NCI-H2227 (cell line): Measurements from ENCODE around the gene ME1.
A peak's percentile ranks its signal among the peaks of the same experiment; 100 is the strongest.
"Not testable (repeated sequence)": the region's sequence is repeated elsewhere in the genome, so short reads cannot be mapped to it uniquely, and the experiment has no call there.

Source experiments
- DNase-seq: peaks from one replicate; lab custom pipeline; 2025; ENCODE audit not compliant: unreplicated experiment; lab: John Stamatoyannopoulos, UW

The ME1 gene

DNA sequence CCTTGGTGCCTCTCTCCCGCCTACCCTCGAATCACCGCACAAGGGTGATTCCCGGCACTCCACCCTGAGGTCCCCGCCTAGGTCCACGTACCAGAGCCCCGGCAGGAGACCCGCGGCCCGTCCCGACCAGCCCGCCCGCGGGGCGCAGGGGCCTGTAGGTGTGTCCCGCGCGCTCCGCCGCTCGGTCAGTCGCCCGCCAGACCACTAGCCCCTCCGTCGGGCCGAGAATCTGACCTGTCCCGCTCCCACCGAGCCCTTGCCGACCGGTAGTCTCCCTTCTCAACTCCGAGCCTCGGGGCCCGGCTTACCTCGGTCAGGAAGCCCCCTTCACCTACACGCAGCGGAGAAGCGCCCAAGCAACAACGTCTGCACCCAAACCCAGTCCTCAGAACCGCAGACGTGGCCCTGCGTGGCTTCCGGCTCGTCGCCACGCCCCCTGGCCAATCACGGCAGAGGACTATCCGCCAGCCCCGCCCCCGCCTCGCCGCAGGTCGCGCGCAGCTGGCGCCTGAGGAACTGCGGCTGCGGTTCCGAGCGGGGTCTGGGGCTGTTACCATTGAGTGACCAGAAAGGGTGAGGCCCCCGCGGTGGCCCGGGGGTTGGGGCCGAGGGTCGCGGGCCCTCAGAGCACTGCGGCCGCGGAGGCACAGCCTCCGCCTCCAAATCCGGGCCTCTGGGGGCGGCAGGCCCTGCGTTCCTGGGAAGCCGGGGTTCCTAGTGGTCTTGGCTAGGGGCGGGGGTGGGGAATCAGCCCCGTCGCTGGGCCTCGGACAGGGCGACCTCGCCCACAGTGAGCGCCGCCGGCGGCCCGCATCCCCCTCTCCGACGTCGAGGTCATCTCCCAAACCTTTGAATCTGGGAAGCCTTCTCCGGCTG lies 237.7 kb downstream of the ME1 start, which contains the start of the genes PGM3 and RWDD2A:
PGM3 (minus strand) TSS at position 395 of the 876 bp plus-strand sequence. CDS start 2,253 bp downstream, outside the sequence.
RWDD2A (plus strand) TSS at position 487 of the 876 bp plus-strand sequence. CDS start 1,095 bp downstream, outside the sequence.
- DNase-seq: peak; percentile 88

DNA sequence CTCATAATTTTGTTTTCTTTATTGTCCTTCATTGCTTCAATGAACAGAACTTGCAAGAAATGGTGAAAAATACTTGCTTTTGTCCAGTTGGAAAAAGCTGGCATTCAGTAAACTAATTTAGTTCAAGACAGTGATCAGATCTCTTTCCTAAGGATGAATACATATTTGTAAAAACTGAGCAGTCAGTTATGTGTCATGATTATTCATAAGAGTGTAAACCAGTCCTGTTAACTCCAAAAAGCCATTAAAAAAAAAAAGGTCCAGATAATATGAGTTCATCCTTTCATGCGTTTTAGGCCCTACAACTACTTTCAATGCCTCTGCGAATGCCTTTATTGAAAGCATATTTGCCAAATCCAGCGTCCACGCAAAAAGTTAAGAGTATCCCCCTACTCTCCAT lies 238.4 kb downstream of the ME1 start:
- no peak for DNase-seq

DNA sequence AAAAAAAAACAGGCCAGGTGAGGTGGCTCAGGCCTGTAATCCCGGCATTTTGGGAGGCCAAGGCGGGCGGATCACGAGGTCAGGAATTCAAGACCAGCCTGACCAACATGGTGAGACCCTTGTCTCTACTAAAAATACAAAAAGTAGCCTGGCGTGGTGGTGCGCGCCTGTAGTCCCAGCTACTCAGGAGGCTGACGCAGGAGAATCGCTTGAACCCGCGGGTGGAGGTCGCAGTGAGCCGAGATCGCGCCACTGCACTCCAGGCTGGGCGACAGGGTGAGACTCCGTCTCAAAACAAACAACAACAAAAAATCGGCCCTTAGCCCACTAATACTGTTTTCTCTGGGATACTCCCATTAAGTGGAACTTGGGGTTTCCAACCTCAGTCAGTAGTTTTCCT lies 238.9 kb downstream of the ME1 start:
- DNase-seq: not testable (repeated sequence)

DNA sequence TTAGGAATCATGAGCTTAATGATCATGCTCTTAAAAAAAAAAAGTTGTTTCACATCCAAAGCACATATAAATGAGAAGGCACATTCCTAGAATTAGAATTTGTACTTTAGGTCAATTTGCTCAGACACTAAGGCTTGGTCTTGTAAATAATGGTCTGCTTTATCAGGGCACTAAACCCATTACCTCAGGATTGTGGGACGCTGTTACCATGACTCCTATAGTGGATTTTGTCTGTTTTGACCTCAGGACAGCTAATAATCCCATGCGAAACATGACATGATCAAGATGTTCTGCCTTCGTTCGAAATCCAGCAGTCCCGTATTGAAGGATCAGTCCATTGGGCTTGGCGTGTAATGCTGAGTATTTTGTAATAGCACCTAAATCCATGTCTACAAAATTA lies 240.2 kb downstream of the ME1 start:
- no peak for DNase-seq

DNA sequence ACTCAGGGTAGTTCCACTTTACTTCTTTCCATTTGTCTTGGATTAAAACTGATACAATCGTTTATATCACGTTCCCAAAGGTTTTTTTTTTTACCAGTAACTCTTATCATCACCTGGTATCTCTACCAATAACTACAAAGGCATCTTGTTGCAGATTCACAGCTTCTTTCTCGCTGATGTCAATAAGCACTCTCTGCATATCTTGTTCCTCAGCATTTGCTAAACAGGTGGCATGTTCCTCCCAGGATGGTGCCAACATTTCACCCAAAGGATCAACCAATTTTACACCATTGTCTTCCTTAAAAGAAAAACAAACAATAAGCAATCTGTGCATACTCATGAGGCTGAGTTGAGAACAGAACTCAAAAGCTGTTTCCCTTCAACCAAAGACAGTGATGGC lies 242.3 kb downstream of the ME1 start:
- DNase-seq: no peak

DNA sequence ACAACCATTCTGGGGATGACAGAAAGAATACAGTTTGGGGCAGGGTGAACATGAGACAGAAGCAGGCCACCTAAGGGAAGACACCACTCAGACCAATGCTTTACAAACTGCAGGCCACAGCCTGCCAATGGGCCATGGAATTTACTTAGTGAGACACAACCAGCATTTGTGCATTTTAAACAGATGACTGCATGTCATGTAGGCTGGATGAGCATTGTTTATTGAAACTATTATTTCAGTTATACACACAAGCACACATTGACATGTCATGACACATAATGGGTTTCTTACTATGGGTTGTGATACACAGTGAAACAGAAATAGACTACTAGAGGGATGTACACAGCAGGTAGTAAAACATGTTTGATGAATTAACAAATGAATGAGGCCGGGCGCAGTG lies 245.8 kb downstream of the ME1 start:
- DNase-seq: no peak

DNA sequence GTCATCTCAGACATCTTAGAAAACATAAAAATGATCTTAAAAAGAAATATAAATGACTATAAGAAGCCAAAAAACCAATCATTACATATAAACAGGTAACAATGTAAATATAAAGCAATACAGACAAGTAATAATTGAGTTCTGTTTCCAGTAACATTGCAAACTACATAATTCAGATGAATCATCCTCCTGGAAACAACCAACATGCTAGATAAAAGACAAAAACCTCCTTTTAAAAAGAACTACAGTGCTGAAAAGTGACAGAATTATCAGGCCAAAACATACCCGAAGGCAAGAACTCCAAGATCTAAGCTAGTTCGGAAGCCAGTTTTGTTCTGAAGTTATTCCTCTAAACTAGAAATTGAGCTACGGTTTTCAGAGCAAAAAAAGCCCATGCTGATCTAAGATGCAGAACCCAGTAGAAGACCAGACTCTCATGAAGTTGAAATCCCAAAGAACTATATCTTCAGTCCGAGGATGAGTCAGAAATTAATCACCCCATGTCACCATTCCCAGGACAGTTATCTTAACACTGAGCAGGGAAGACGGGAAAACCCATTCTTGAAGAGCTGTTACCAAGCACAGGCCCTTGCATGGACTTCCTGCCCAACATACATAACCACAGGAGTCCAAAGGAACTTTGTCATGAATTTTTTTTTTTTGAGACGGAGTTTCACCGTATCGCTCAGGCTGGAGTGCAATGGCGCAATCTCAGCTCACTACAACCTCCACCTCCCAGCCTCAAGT lies 247.6 kb downstream of the ME1 start:
- no peak for DNase-seq

DNA sequence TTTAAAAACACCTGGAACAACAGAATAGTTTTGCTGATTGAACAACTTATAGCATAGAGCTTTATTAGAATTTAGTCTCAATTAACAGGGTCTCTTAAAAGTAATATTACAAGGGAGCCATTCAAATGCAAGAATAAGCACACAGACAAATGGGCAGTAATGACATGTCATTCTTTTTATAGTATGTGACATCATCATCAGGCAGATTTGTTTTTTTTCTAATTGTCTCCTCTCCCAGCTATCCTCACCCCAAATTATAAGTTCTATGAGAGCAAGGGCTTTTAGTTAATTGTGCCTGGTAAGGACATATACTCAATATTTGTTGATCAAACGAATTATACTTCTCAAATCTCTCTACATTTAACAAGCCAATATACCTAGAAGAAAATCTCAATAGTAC lies 248.7 kb downstream of the ME1 start:
- DNase-seq: no peak

DNA sequence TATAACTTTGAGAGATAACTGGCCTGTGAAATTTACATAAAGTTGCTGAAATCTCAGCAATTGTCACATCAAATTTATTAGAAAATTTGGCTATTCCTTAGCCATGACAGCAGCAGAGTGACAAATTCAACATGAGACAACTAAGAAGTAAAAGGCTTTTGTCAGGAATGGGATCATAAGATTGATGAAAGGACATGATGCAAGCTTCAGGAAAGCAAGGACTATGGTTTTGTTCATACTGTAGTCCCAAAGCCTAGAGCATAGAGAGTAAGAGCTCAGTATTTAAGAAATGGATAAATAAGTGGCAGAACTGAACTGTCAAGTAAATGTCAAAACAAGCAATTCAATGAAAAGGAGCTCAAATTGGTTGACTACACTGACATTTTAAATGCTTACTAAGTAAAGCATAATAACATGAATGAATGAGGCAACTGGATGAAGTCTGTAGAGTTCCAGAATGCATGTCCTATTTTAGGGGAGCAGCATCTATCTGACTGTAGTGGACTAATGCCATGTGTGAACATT lies 250.4 kb downstream of the ME1 start:
- no peak for DNase-seq

DNA sequence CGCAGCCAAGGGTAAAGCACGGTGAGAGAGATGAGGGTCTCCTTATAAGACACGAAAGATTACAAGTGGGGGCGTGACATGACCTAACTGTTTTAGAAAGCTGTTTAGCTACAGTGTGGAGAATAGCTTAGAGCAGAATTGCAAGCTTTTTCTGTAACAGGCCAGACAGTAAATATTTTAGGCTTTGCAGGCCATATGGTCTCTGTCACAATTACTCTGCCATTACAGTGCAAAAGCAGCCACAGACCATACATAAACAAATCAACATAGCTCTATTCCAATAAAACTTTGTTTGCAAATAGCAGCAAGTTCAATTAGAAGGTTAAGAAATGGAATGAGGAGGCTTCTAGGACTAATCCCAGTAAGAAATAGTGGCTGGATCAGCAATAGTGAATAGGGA lies 254.6 kb downstream of the ME1 start:
- no peak for DNase-seq

DNA sequence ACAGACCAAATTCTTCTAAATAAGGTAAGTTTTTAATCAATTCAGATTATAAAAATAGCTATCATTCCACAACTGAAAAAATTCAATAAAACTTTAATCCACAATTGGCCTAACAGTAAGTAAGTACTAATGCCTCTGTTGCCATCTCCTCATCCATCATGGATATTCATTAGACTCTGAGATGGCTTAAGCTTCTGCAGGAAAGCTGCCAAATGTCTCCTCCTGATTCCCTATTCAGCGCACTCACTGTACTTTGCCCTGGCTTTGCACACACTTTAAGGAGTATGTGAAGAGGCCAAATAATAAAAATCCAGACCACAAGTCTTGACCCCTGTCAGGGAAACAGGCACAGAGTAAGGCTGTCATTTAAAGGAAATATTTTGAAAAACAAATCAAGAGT lies 261.3 kb downstream of the ME1 start:
- no peak for DNase-seq

DNA sequence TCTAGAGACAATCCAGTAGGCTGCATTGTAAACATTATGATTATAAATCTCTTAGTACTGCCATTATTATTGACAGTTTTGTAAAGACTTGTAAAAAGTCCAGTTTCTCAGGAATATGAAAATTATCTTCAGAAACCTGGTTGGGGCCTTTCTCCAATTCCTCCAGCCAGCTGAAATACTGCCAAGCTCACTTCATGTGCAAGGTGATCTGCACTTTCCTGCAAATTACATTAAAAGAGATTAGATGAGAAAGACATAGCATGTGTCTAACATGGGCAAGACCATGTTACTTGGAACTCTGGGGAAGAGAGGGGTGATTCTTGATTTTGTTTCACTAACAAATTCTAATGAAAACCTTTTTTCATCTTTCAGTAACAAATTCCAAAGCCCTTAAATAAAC lies 261.7 kb downstream of the ME1 start:
- no peak for DNase-seq

DNA sequence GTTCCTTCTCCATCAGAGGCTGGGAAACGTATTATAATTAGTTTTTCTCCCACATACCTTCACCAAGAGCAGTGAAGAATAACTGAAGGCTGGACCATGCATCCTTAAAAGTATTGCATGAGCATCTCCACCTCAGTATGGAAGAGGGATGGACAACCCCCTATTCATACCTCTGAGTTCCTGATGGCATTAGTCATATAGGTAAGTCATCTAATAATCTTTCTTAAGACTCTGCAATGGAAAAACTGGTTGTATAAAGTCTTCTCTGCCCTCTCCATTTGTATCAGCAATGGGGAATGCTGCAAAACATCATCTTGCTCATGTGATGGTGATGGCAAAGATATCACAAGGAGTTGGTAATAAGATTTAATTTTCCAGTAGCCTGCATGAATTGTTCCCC lies 262.3 kb downstream of the ME1 start:
- no peak for DNase-seq

DNA sequence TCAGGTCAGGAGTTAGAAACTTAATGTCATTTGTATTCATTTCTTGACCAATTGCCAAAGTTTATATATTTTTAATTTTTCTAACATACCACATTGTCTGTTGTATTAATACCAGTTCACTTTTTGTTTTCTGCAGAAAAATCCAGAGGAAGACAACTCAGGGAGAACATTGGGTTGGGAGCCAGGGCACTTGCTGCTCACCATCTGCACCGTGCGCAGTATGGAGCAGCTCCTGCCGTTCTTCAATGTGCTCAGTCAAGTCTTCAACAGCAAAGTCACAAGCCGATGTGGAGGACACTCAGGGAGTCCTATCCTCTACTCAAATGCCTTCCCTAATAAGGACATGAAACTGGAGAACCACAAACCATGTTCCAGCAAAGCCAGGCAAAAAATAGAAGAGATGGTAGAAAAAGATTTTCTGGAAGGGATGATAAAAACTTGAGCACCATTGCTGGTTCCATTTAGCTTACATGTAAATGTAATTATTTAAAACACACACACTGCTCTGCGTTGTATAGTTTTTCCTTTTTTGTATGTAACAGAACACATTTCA lies 263.0 kb downstream of the ME1 start:
- DNase-seq: no peak
